Muscle layer of duodenum (tissue), 2 donors: ENCODE data around the gene VSIG2.

Source experiments
- H3K27ac ChIP-seq: one replicate; pipeline ENCODE4 v1.7.0; 2013; ENCODE audit warnings: mild to moderate bottlenecking, low read length
- H3K27me3 ChIP-seq: one replicate; pipeline ENCODE4 v1.7.0; 2013; ENCODE audit warnings: low read depth, mild to moderate bottlenecking, control low read depth, low read length
- H3K36me3 ChIP-seq, 2 donors: one replicate each; pipeline ENCODE4 v1.7.0; 2013; ENCODE audit warnings: low read length in 2 of 2, control low read depth in 1 of 2, mild to moderate bottlenecking in 1 of 2; ENCODE audit not compliant: insufficient read depth in 2 of 2, control insufficient read depth in 1 of 2
- H3K4me1 ChIP-seq, 2 donors: one replicate each; pipeline ENCODE4 v1.7.0; 2013; ENCODE audit warnings: low read length in 2 of 2, mild to moderate bottlenecking in 2 of 2, control low read depth in 1 of 2, moderate library complexity in 1 of 2; ENCODE audit not compliant: insufficient read depth in 2 of 2, control insufficient read depth in 1 of 2
- H3K4me3 ChIP-seq, 2 donors: one replicate each; pipeline ENCODE4 v1.7.0; 2013; ENCODE audit warnings: low read length in 2 of 2, low read depth in 1 of 2, mild to moderate bottlenecking in 1 of 2
- H3K9me3 ChIP-seq, 2 donors: one replicate each; pipeline ENCODE4 v1.7.0; 2013; ENCODE audit warnings: low read length in 2 of 2, control low read depth in 1 of 2, mild to moderate bottlenecking in 1 of 2; ENCODE audit not compliant: control insufficient read depth in 1 of 2
- donor health status: healthy.

VSIG2 gene

GRCh38 chr11:124716591-124716990 lies 35.5 kb downstream of the VSIG2 start:
- Histone ChIP-seq H3K27ac (no peak overlapping the region), H3K27me3 (peaks cover 25% of the 10 kb centered on the region), H3K36me3 (no peaks in the 10 kb centered on the region), H3K9me3 (no peaks in the 10 kb centered on the region), H3K4me1 (no peaks in the 10 kb centered on the region), H3K4me3 (no peak overlapping the region)

- Histone ChIP-seq H3K27me3 (peaks cover 1% of the 10 kb centered on the region), H3K4me1 (no peaks in the 10 kb centered on the region), H3K27ac (no peak overlapping the region), H3K36me3 (no peaks in the 10 kb centered on the region), H3K4me3 (no peak overlapping the region), H3K9me3 (peaks cover 4 to 7% of the 10 kb centered on the region in 2 donors)
These were observed 39.7 kb downstream of the VSIG2 start for GRCh38 chr11:124712392-124712791.

- H3K4me1 ChIP-seq, result no peaks in the 10 kb centered on the region
These were observed 44.2 kb downstream of the VSIG2 start for GRCh38 chr11:124707829-124708228.

GRCh38 chr11:124700028-124700427 lies 52.0 kb downstream of the VSIG2 start:
- H3K27me3 ChIP-seq, result no peaks in the 10 kb centered on the region
- no peak overlapping the region for H3K4me3 ChIP-seq
- peaks cover 0 to 5% of the 10 kb centered on the region in 2 donors for H3K36me3 ChIP-seq
- H3K4me1 ChIP-seq, result no peaks in the 10 kb centered on the region
- H3K27ac ChIP-seq, result no peak overlapping the region
- peaks cover 0 to 3% of the 10 kb centered on the region in 2 donors for H3K9me3 ChIP-seq

More at GRCh38 chr11:124707829-124708228, 44.2 kb downstream of the VSIG2 start:
- Histone ChIP-seq H3K4me3 (peak overlapping the region in 1 of 2 donors; percentile 22), H3K36me3 (no peaks in the 10 kb centered on the region), H3K27ac (no peak overlapping the region), H3K27me3 (no peaks in the 10 kb centered on the region), H3K9me3 (peaks cover 4 to 7% of the 10 kb centered on the region in 2 donors)

- no peaks in the 10 kb centered on the region for H3K4me1 ChIP-seq
- H3K27ac ChIP-seq, result no peak overlapping the region
- H3K4me3 ChIP-seq, result no peak overlapping the region
- peaks cover 0 to 5% of the 10 kb centered on the region in 2 donors for H3K36me3 ChIP-seq
- H3K27me3 ChIP-seq, result no peaks in the 10 kb centered on the region
- H3K9me3 ChIP-seq, result peaks cover 0 to 3% of the 10 kb centered on the region in 2 donors
These were observed 52.5 kb downstream of the VSIG2 start for GRCh38 chr11:124699547-124699946.
